IPS DF 6.9 (cell line): ENCODE results near the gene CAMK1.

Experiments
- DNase-seq: peaks from one replicate; pipeline ENCODE4 v3.0.0-alpha.2; 2013; ENCODE audit warnings: low read depth, low spot score
- H3K27ac ChIP-seq: one replicate; pipeline ENCODE4 v1.5.1; 2013; ENCODE audit warnings: low read length, control low read depth
- H3K27me3 ChIP-seq: 2 replicates; pipeline ENCODE4 v1.6.1; 2013; ENCODE audit warnings: mild to moderate bottlenecking, low read length; ENCODE audit not compliant: control insufficient read depth, insufficient read depth
- H3K36me3 ChIP-seq: 2 replicates; pipeline ENCODE4 v1.6.1; 2013; ENCODE audit warnings: low read length; ENCODE audit not compliant: control insufficient read depth, insufficient read depth
- H3K4me1 ChIP-seq: 2 replicates; pipeline ENCODE4 v1.6.1; 2013; ENCODE audit warnings: low read length; ENCODE audit not compliant: control insufficient read depth, insufficient read depth
- H3K4me3 ChIP-seq: 2 replicates; pipeline ENCODE4 v1.5.1; 2013; ENCODE audit warnings: mild to moderate bottlenecking, low read length
- H3K9me3 ChIP-seq: 2 replicates; pipeline ENCODE4 v1.6.1; 2013; ENCODE audit warnings: low read length, inconsistent platforms; ENCODE audit not compliant: control insufficient read depth, insufficient read depth
- WGBS: extraction: QIAGEN DNeasy Blood & Tissue Kit; methylation state at CpG from one replicate; pipeline ENCODE4 v1.1.7; 2013; ENCODE audit warnings: mixed read lengths, missing lambda C conversion rate; ENCODE audit not compliant: insufficient read length, insufficient coverage; 5-methylcytosine and 5-hydroxymethylcytosine counted together

CAMK1 gene

GRCh38 chr3:9808345-9809037 lies 38.7 kb upstream of the CAMK1 start:
- peaks cover 6% of the 10 kb centered on the region; the same call in 1 of the 2 replicates for H3K27me3 ChIP-seq
- peaks cover 21% of the 10 kb centered on the region for H3K36me3 ChIP-seq
- no peak overlapping the region for H3K4me3 ChIP-seq

GRCh38 chr3:9807981-9808344 lies 38.2 kb upstream of the CAMK1 start:
- Histone ChIP-seq H3K27me3 (peaks cover 6% of the 10 kb centered on the region; the same call in 1 of the 2 replicates), H3K4me1 (no peaks in the 10 kb centered on the region)

More at GRCh38 chr3:9808345-9809037, 38.7 kb upstream of the CAMK1 start:
- WGBS, result no CpG with 5 or more reads among the region's 7 CpGs
- H3K4me1 ChIP-seq, result no peaks in the 10 kb centered on the region
- H3K9me3 ChIP-seq, result no peaks in the 10 kb centered on the region
- H3K27ac ChIP-seq, result no peak overlapping the region
- DNase-seq, result no peak

GRCh38 chr3:9806688-9807589 lies 37.2 kb upstream of the CAMK1 start:
- Histone ChIP-seq H3K4me1 (no peaks in the 10 kb centered on the region), H3K27me3 (peaks cover 6% of the 10 kb centered on the region; the same call in 1 of the 2 replicates), H3K4me3 (no peak overlapping the region), H3K36me3 (peaks cover 29% of the 10 kb centered on the region), H3K27ac (no peak overlapping the region), H3K9me3 (no peaks in the 10 kb centered on the region)
- WGBS, result no CpG with 5 or more reads among the region's 7 CpGs
- no peak for DNase-seq

More at GRCh38 chr3:9807981-9808344, 38.2 kb upstream of the CAMK1 start:
- no peak for DNase-seq
- peaks cover 27% of the 10 kb centered on the region for H3K36me3 ChIP-seq
- H3K4me3 ChIP-seq, result no peak overlapping the region
- no CpG with 5 or more reads among the region's 2 CpGs for WGBS
- no peak overlapping the region for H3K27ac ChIP-seq
- H3K9me3 ChIP-seq, result no peaks in the 10 kb centered on the region

- WGBS, result no CpG with 5 or more reads among the region's 12 CpGs
- Histone ChIP-seq H3K27ac (no peak overlapping the region), H3K36me3 (peaks cover 35% of the 10 kb centered on the region)
These were observed 36.4 kb upstream of the CAMK1 start for GRCh38 chr3:9806137-9806536.

GRCh38 chr3:9804996-9805395 lies 35.2 kb upstream of the CAMK1 start:
- peaks cover 36% of the 10 kb centered on the region for H3K36me3 ChIP-seq
- no CpG with 5 or more reads among the region's 5 CpGs for WGBS
- H3K27me3 ChIP-seq, result no peaks in the 10 kb centered on the region
- H3K9me3 ChIP-seq, result no peaks in the 10 kb centered on the region
- no peak for DNase-seq
- no peak overlapping the region for H3K27ac ChIP-seq
- H3K4me1 ChIP-seq, result no peaks in the 10 kb centered on the region
- no peak overlapping the region for H3K4me3 ChIP-seq

More at GRCh38 chr3:9806137-9806536, 36.4 kb upstream of the CAMK1 start:
- H3K27me3 ChIP-seq, result peaks cover 3% of the 10 kb centered on the region; the same call in 1 of the 2 replicates
- no peaks in the 10 kb centered on the region for H3K9me3 ChIP-seq
- DNase-seq, result no peak
- H3K4me3 ChIP-seq, result no peak overlapping the region
- H3K4me1 ChIP-seq, result no peaks in the 10 kb centered on the region

GRCh38 chr3:9803494-9803893 lies 33.7 kb upstream of the CAMK1 start:
- no CpG with 5 or more reads among the region's 1 CpG for WGBS
- Histone ChIP-seq H3K27ac (no peak overlapping the region), H3K27me3 (no peaks in the 10 kb centered on the region), H3K4me1 (no peaks in the 10 kb centered on the region), H3K4me3 (no peak overlapping the region), H3K9me3 (no peaks in the 10 kb centered on the region), H3K36me3 (peaks cover 40% of the 10 kb centered on the region)
- no peak for DNase-seq

GRCh38 chr3:9800529-9800928 lies 30.8 kb upstream of the CAMK1 start:
- Histone ChIP-seq H3K9me3 (no peaks in the 10 kb centered on the region), H3K27me3 (no peaks in the 10 kb centered on the region), H3K36me3 (peaks cover 43% of the 10 kb centered on the region), H3K4me3 (no peak overlapping the region), H3K4me1 (no peaks in the 10 kb centered on the region), H3K27ac (no peak overlapping the region)
- DNase-seq, result no peak
- no CpG with 5 or more reads among the region's 5 CpGs for WGBS

- Histone ChIP-seq H3K27ac (no peak overlapping the region), H3K27me3 (no peaks in the 10 kb centered on the region), H3K4me1 (no peaks in the 10 kb centered on the region), H3K4me3 (no peak overlapping the region), H3K36me3 (peaks cover 20% of the 10 kb centered on the region; the same call in 1 of the 2 replicates), H3K9me3 (no peaks in the 10 kb centered on the region)
- WGBS, result no CpG with 5 or more reads among the region's 12 CpGs
- DNase-seq, result no peak
These were observed 27.6 kb upstream of the CAMK1 start for GRCh38 chr3:9797196-9797945.

- Histone ChIP-seq H3K27ac (no peak overlapping the region), H3K36me3 (peaks cover 14% of the 10 kb centered on the region; the same call in 1 of the 2 replicates), H3K4me3 (no peak overlapping the region), H3K9me3 (no peaks in the 10 kb centered on the region), H3K27me3 (no peaks in the 10 kb centered on the region), H3K4me1 (peaks cover 2% of the 10 kb centered on the region; the same call in 1 of the 2 replicates)
- WGBS, result no CpG with 5 or more reads among the region's 5 CpGs
- no peak for DNase-seq
These were observed 25.5 kb upstream of the CAMK1 start for GRCh38 chr3:9795207-9795606.

GRCh38 chr3:9794400-9794799 lies 24.7 kb upstream of the CAMK1 start:
- Histone ChIP-seq H3K9me3 (no peaks in the 10 kb centered on the region), H3K27me3 (no peaks in the 10 kb centered on the region), H3K4me1 (peaks cover 2% of the 10 kb centered on the region; the same call in 1 of the 2 replicates), H3K4me3 (no peak overlapping the region), H3K36me3 (peaks cover 11% of the 10 kb centered on the region), H3K27ac (no peak overlapping the region)
- DNase-seq, result no peak
- WGBS, result no CpG with 5 or more reads among the region's 11 CpGs
